Psoas muscle (tissue), 8 donors: ENCODE data around the gene TMEM150B. TPM values are rescaled to one million over a fixed set of nuclear protein-coding genes. Genes with fewer than 3 reads are reported as not detected.

ENCODE experiments used
- ATAC-seq, 4 donors: fragments of 200-7000 bp; cut with Tn5 transposase; one replicate each; pipeline ENCODE4 v1.9.1; 2020; ENCODE audit warnings: moderate library complexity in 3 of 4, mild to moderate bottlenecking in 2 of 4
- DNase-seq, 2 donors: peaks; one replicate each; pipeline ENCODE4 v3.0.0-alpha.2; 2020
- H3K27ac ChIP-seq: fragments of 200-600 bp; one replicate; pipeline ENCODE4 v1.8.0; 2022
- H3K27me3 ChIP-seq, 3 donors: fragments of 200-600 bp in 1 of 3; one replicate each; pipeline versions ENCODE4 v1.6.1 to v1.8.0; 2013 to 2022; ENCODE audit warnings: low read length in 2 of 3, mild to moderate bottlenecking in 2 of 3, moderate library complexity in 1 of 3; ENCODE audit not compliant: insufficient read depth in 3 of 3
- H3K36me3 ChIP-seq, 2 donors: fragments of 200-600 bp in 1 of 2; one replicate each; pipeline versions ENCODE4 v1.6.1 to v1.8.0; 2013 to 2022; ENCODE audit warnings: low read depth in 1 of 2, mild to moderate bottlenecking in 1 of 2, moderate library complexity in 1 of 2; ENCODE audit not compliant: insufficient read depth in 1 of 2
- H3K4me1 ChIP-seq: fragments of 200-600 bp; one replicate; pipeline ENCODE4 v1.8.0; 2022
- H3K4me3 ChIP-seq: fragments of 200-600 bp; one replicate; pipeline ENCODE4 v1.8.0; 2022; ENCODE audit warnings: mild to moderate bottlenecking
- H3K9me3 ChIP-seq: fragments of 200-600 bp; one replicate; pipeline ENCODE4 v1.8.0; 2022
- WGBS, 3 donors: extraction: QIAGEN DNeasy Blood & Tissue Kit; methylation state at CpG; one replicate each; pipeline versions ENCODE4 v1.1.6 to v1.1.7; 2013; 5-methylcytosine and 5-hydroxymethylcytosine counted together
- intact Hi-C, 2 donors: fragments of 100-400 bp; cut with DNase I; formaldehyde crosslinking; loops; one replicate each; pipeline versions ENCODE4 v1.11.0 to v1.14.2; 2022
- polyA plus RNA-seq, 3 donors: library from polyadenylated mRNA; stranded (reverse); fragments of 200-250 nt; gene quantifications; one replicate each; pipeline ENCODE4 v1.2.3, GENCODE V29; 2013
- total RNA-seq, 4 donors: library from RNA; stranded (reverse); fragmentation: NEBNext Ultra II Directional in 2 of 4; extraction: Animal tissue kit (Norgen Biotek cat#: 25700) in 2 of 4; gene quantifications; one replicate each; pipeline versions ENCODE4 v1.2.1 to v1.2.4, GENCODE V29; 2021 to 2023
- TF ChIP-seq, protein P1 (sequence below): fragments of 200-600 bp; IDR thresholded peaks from one replicate; pipeline ENCODE4 v1.8.0; 2022; ENCODE audit warnings: antibody characterized with exemption
- donor health status: healthy with polysubstance abuse.
- donor health status: DM: no; HTN: no; CAD: no; lungs with moderate emphysema.
- donor health status: Bipolar disorder and iron deficiency.
- donor health status: healthy.
- donor health status: DM: yes; HTN: yes; CAD: no.
- donor health status: DM: no; HTN: no; CAD: no.
- donor health status: DM: no; HTN: no; CAD: no.
- donor health status: DM: yes; HTN: yes; CAD: no.

The TMEM150B gene
- total and polyA plus RNA-seq, 7 donors = 0.08 to 1.1 (median 0.38) TPM

DNA sequence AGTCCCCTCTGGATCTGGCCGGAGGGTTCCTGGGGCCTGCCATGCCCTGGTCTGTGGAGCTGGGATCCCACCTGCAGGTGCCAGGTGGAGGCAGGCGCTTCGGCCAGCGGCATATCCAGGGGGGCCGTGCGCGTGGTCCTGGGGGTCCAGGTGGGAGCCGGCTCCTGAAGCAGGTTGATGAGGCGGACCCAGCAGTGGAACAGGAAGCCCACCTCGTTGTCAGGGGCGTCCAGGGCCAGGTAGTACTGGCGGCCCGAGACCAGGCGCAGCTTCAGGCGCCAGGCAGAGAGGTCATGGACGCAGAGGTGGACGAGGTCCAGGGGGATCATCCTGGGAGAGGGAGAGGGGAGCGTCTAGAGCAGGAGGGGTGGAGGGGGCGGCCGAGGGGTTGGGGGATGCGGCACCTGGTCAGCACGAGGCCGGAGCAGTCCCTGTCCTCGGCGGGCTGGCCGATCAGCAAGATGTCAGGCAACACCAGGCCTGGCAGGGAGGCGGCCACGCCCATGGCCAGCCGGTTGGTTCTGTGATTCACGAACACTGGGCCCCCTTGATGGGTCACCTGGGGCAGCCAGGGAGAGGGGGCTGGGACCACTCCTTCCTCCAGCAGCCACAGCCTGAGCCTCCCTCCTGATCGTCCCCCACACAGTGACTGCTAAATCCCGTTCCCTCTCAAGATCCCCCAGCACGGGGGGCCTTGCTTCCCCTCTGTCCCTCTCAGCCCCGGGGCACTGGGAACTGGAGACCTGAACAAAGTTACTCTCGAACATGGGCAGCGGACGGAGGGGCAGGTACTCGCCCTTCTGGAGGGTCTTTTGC lies 37.2 kb upstream of the TMEM150B start:
- no peak overlapping the region for H3K4me3 ChIP-seq
- no peak overlapping the region for H3K27ac ChIP-seq
- ATAC-seq (no peak), DNase-seq (no peak)
- TF ChIP-seq, protein P1, sequence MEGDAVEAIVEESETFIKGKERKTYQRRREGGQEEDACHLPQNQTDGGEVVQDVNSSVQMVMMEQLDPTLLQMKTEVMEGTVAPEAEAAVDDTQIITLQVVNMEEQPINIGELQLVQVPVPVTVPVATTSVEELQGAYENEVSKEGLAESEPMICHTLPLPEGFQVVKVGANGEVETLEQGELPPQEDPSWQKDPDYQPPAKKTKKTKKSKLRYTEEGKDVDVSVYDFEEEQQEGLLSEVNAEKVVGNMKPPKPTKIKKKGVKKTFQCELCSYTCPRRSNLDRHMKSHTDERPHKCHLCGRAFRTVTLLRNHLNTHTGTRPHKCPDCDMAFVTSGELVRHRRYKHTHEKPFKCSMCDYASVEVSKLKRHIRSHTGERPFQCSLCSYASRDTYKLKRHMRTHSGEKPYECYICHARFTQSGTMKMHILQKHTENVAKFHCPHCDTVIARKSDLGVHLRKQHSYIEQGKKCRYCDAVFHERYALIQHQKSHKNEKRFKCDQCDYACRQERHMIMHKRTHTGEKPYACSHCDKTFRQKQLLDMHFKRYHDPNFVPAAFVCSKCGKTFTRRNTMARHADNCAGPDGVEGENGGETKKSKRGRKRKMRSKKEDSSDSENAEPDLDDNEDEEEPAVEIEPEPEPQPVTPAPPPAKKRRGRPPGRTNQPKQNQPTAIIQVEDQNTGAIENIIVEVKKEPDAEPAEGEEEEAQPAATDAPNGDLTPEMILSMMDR = no peak
- H3K4me1 ChIP-seq = no peaks in the 10 kb centered on the region
- H3K36me3 ChIP-seq = no peaks in the 10 kb centered on the region
- intact Hi-C loops = no loop called here
- no peaks in the 10 kb centered on the region for H3K9me3 ChIP-seq
- WGBS, 3 donors = 71 to 81% (median 74%) methylated on average over 27 to 38 of the region's 38 CpGs
- H3K27me3 ChIP-seq = peaks cover 0 to 7% (median 3%) of the 10 kb centered on the region in 3 donors

DNA sequence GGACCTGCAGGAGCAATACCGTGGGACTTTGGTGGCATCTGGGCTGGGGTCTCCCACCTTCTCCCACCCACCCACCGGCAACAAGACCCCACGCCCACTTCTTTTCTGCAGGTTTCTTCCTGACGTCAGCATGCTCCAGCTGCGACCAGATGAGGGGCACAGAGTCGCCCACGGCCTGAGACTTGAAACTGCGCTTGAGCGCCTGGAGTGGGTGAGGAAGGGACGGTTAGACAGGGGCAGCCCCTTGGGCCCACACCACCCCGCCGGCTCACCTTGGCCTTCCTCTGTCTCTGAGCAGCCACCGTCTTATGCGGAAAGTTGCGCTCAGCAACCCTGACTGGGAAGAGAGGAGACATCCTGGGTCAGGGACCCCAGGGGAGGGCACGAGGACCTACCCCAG lies 35.8 kb upstream of the TMEM150B start:
- intact Hi-C loops = no loop called here
- H3K4me1 ChIP-seq = no peaks in the 10 kb centered on the region
- WGBS, 3 donors = 88 to 90% (median 89%) methylated on average over 16 of the region's 16 CpGs
- H3K9me3 ChIP-seq = no peaks in the 10 kb centered on the region
- ATAC-seq (no peak), DNase-seq (no peak)
- peaks cover 0 to 22% (median 11%) of the 10 kb centered on the region in 3 donors for H3K27me3 ChIP-seq
- no peaks in the 10 kb centered on the region for H3K36me3 ChIP-seq
- TF ChIP-seq, protein P1 = no peak
- H3K4me3 ChIP-seq = no peak overlapping the region
- H3K27ac ChIP-seq = no peak overlapping the region

DNA sequence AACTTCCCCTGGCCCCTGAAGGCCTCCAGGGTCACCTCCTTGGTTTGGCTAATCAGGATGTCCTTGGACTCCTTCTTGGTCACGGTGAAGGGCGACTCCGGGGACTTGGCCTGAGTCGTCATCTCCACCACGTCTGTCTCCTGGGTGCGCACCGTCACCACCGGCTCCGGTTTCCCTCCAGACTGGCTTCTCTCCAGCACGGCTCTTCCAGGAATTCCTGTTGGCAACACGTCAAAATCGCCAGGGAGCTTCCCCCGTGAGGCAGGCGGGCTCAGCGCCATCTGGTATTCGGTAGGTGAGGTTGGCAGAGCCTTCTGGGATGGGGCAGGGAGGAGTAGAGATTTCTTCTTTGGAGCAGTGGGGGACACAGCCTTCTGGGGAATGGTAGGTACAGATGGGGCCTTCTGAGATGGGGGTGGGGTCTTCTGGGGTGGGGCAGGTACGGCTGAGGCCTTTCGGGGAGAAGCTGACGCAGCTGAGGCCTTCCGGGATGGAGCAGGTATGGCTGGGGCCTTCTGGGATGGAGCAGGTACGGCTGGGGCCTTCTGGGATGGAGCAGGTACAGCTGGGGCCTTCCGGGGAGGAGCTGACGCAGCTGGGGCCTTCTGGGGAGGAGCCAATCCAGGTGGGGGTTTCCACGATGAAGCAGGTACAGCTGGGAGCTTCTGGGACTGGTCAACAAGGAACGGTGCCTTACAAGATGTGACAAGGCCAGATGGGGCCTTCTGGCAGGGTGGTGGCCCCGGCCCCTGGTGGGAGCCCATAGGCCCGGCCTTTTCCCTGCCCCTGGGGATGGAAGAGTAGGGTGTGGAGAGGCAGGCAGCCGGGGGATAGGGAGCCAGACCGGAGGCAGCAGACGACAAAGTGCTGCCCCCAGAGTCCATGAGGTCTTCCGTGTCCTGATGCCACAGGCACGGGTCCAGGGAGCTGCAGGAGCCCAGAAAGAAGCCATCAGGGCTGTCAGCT lies 34.1 kb upstream of the TMEM150B start:
- 47 to 55% (median 53%) methylated on average over 31 to 32 of the region's 32 CpGs for WGBS, 3 donors
- TF ChIP-seq, protein P1 = no peak
- Histone ChIP-seq H3K27me3 (peaks cover 0 to 33% (median 14%) of the 10 kb centered on the region in 3 donors), H3K27ac (no peak overlapping the region), H3K4me3 (no peak overlapping the region), H3K4me1 (no peaks in the 10 kb centered on the region), H3K36me3 (no peaks in the 10 kb centered on the region), H3K9me3 (no peaks in the 10 kb centered on the region)
- intact Hi-C loops = no loop called here
- ATAC-seq (no peak), DNase-seq (no peak)

DNA sequence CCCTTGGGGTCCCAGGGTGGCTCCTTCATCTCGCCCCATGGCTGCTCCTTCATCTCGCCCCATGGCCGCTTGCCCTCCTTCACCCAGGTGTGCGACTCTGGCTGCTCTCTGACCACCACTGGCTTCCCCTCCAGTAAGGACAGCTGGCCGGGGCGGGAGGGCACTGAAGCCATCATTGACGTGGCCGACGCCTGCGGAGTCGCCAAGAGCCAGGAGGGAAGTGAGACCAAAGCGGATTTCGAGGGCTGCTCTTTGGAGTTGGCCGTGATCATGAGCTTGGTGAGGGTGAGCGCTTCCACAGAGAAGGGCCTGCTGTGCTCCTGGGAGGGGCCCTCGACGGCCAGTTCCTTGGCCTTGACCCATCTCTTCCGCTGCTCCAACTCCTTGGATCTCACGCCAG lies 33.4 kb upstream of the TMEM150B start:
- ATAC-seq = no peak

More for the DNA sequence above, 33.4 kb upstream of the TMEM150B start:
- no peaks in the 10 kb centered on the region for H3K9me3 ChIP-seq
- no peak for DNase-seq
- H3K27me3 ChIP-seq = peaks cover 0 to 40% (median 15%) of the 10 kb centered on the region in 3 donors
- no peaks in the 10 kb centered on the region for H3K36me3 ChIP-seq
- H3K4me3 ChIP-seq = no peak overlapping the region
- TF ChIP-seq, protein P1 = no peak
- peaks cover 3% of the 10 kb centered on the region for H3K4me1 ChIP-seq
- intact Hi-C loops = no loop called here
- no peak overlapping the region for H3K27ac ChIP-seq
- 66 to 75% (median 69%) methylated on average over 16 to 19 of the region's 19 CpGs for WGBS, 3 donors
